Mammary epithelial cell (primary cell): ENCODE measurements around the gene CMTM3.

Source experiments
- EZH2 ChIP-seq: IDR thresholded peaks from 2 replicates; pipeline ENCODE4 v1.6.1; 2012; ENCODE audit warnings: low read length, inconsistent platforms, borderline replicate concordance
- TF ChIP-seq, protein P1 (sequence below), 2 donors: IDR thresholded peaks in 1 of 2; conservative IDR thresholded peaks in 1 of 2; 2 replicates each; pipeline ENCODE4 v1.5.1; 2011 to 2012; ENCODE audit warnings: inconsistent platforms in 2 of 2, low read length in 2 of 2, mild to moderate bottlenecking in 2 of 2, control low read depth in 1 of 2, low read depth in 1 of 2; ENCODE audit not compliant: insufficient read depth in 1 of 2; ENCODE audit errors: extremely low read depth in 1 of 2

DNA sequence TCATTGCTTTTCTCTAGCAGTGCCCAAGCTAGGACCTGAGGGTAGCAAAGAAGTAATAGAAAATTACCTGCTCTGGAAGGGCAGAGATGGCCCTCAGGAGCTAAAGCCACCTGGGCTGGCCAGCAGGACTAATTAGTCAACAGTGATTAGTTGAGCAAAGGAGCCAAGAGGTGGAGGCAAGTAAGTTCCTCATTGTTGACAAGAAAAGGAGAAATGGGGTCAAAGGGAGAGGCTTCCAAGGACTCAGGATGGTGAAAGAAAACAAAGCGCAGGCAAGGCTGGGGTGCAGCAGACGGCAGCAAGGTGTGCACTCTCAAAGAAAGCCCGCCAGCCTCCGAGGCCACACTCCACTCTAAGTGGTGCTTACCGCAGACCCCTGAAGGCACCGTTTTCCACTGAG lies 47.5 kb downstream of the CMTM3 start:
- TF ChIP-seq, protein P1, sequence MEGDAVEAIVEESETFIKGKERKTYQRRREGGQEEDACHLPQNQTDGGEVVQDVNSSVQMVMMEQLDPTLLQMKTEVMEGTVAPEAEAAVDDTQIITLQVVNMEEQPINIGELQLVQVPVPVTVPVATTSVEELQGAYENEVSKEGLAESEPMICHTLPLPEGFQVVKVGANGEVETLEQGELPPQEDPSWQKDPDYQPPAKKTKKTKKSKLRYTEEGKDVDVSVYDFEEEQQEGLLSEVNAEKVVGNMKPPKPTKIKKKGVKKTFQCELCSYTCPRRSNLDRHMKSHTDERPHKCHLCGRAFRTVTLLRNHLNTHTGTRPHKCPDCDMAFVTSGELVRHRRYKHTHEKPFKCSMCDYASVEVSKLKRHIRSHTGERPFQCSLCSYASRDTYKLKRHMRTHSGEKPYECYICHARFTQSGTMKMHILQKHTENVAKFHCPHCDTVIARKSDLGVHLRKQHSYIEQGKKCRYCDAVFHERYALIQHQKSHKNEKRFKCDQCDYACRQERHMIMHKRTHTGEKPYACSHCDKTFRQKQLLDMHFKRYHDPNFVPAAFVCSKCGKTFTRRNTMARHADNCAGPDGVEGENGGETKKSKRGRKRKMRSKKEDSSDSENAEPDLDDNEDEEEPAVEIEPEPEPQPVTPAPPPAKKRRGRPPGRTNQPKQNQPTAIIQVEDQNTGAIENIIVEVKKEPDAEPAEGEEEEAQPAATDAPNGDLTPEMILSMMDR (conservative IDR thresholded peaks at IDR 0.05 in 1 of 2, IDR thresholded peaks at IDR 0.05 in 1 of 2; ENCODE audit: extremely low read depth in 1 of 2, insufficient read depth in 1 of 2, low read depth in 1 of 2, low read length in 2 of 2): no peak
- TF ChIP-seq EZH2: no peak
